GM21717 (cell line): Measurements from ENCODE around the gene ATOX1.
"Not testable (repeated sequence)": the region's sequence is repeated elsewhere in the genome, so short reads cannot be mapped to it uniquely, and the experiment has no call there.

Experiments used
- ATAC-seq: cut with Tn5 transposase; IDR thresholded peaks from one replicate; pipeline ENCODE4 v1.9.1; 2021; ENCODE audit warnings: mild to moderate bottlenecking, moderate library complexity; ENCODE audit not compliant: unreplicated experiment

Gene ATOX1

GRCh38 chr5:151699071-151699901 lies 59.1 kb downstream of the ATOX1 start:
- ATAC-seq: no peak

- ATAC-seq: not testable (repeated sequence)
Measured at GRCh38 chr5:151698081-151698480, 60.4 kb downstream of the ATOX1 start.

- no peak for ATAC-seq
Measured at GRCh38 chr5:151697452-151697851, 61.0 kb downstream of the ATOX1 start.

GRCh38 chr5:151696470-151697061 lies 61.9 kb downstream of the ATOX1 start:
- ATAC-seq: no peak

GRCh38 chr5:151695464-151695863 lies 63.0 kb downstream of the ATOX1 start:
- ATAC-seq: no peak

GRCh38 chr5:151694035-151694485 lies 64.4 kb downstream of the ATOX1 start:
- ATAC-seq: no peak
